OCI-LY7 (cell line): Measurements from ENCODE around the gene PIP5K1C. TPM values are rescaled to one million over a fixed set of nuclear protein-coding genes. Genes with fewer than 3 reads are reported as not detected.

ENCODE experiments used
- BruUV-seq: library from RNA; stranded (reverse); fragments of 400-500 nt; replicated peaks from 2 replicates; lab custom pipeline; 2021; lab: Mats Ljungman, UMichigan
- CTCF ChIA-PET: fragments of 300-600 bp; sonication (Branson Sonifier 250); formaldehyde crosslinking; loops from one replicate; lab custom pipeline; 2022; ENCODE audit warnings: antibody characterized with exemption; ENCODE audit not compliant: unreplicated experiment; lab: Charles Lee
- POLR2A ChIA-PET: fragments of 300-600 bp; sonication (Branson Sonifier 250); formaldehyde crosslinking; loops from one replicate; lab custom pipeline; 2022; ENCODE audit warnings: antibody characterized with exemption; lab: Charles Lee
- DNase-seq: peaks from one replicate; pipeline ENCODE4 v3.0.0-alpha.2; 2015; ENCODE audit warnings: low spot score
- H2AFZ ChIP-seq: fragments of 200-600 bp; sonication (generic), shearing (Covaris generic); 2 replicates; pipeline ENCODE4 v1.6.1; 2014; ENCODE audit warnings: mild to moderate bottlenecking, antibody characterized with exemption, low read length, moderate library complexity
- H3K27ac ChIP-seq: fragments of 200-600 bp; sonication (generic); 2 replicates; pipeline ENCODE4 v1.5.1; 2014; ENCODE audit warnings: mixed run types, low read depth, mild to moderate bottlenecking, moderate library complexity, low read length, inconsistent platforms; ENCODE audit not compliant: poor library complexity, severe bottlenecking
- H3K36me3 ChIP-seq: fragments of 200-600 bp; sonication (generic); 2 replicates; pipeline ENCODE4 v1.6.1; 2014; ENCODE audit warnings: mild to moderate bottlenecking, antibody characterized with exemption, low read length, moderate library complexity, mixed read lengths; ENCODE audit not compliant: insufficient read depth
- H3K4me1 ChIP-seq: fragments of 200-600 bp; sonication (generic); 2 replicates; pipeline ENCODE4 v1.5.1; 2014; ENCODE audit warnings: mild to moderate bottlenecking, low read length; ENCODE audit not compliant: insufficient read depth, poor library complexity, severe bottlenecking
- H3K4me2 ChIP-seq: fragments of 200-600 bp; sonication (generic); 2 replicates; pipeline ENCODE4 v1.6.1; 2014; ENCODE audit warnings: mild to moderate bottlenecking, low read length
- H3K4me3 ChIP-seq: fragments of 200-600 bp; sonication (generic); 2 replicates; pipeline ENCODE4 v1.5.1; 2014; ENCODE audit warnings: mild to moderate bottlenecking, low read depth, low read length; ENCODE audit not compliant: poor library complexity, severe bottlenecking
- H3K79me2 ChIP-seq: fragments of 200-600 bp; sonication (generic); 2 replicates; pipeline ENCODE4 v1.6.1; 2016; ENCODE audit warnings: low read depth, mild to moderate bottlenecking, low read length, moderate library complexity, mixed read lengths; ENCODE audit not compliant: insufficient read depth
- H3K9me2 ChIP-seq: fragments of 200-600 bp; sonication (generic); 2 replicates; pipeline ENCODE4 v1.6.1; 2016; ENCODE audit warnings: mild to moderate bottlenecking, low read length, mixed read lengths; ENCODE audit not compliant: insufficient read depth
- H3K9me3 ChIP-seq: fragments of 200-600 bp; sonication (generic); 2 replicates; pipeline ENCODE4 v1.6.1; 2014; ENCODE audit warnings: mild to moderate bottlenecking, mixed run types, low read length, mixed read lengths
- H4K20me1 ChIP-seq: fragments of 200-600 bp; sonication (generic); 2 replicates; pipeline ENCODE4 v1.6.1; 2014; ENCODE audit warnings: mild to moderate bottlenecking, antibody characterized with exemption, low read length, moderate library complexity, mixed read lengths; ENCODE audit not compliant: insufficient read depth
- CTCF ChIP-seq: fragments of 200-600 bp; sonication (generic); conservative IDR thresholded peaks from 2 replicates; pipeline ENCODE4 v1.5.1; 2014; ENCODE audit warnings: mild to moderate bottlenecking, antibody characterized with exemption, low read length, moderate library complexity, mixed read lengths
- EZH2phosphoT487 ChIP-seq: fragments of 200-600 bp; sonication (generic); IDR thresholded peaks from 2 replicates; pipeline ENCODE4 v1.6.1; 2018; ENCODE audit warnings: low read depth, borderline replicate concordance, mild to moderate bottlenecking, mixed run types, antibody characterized with exemption, low read length, moderate library complexity, mixed read lengths
- intact Hi-C: fragments of 100-400 bp; cut with micrococcal nuclease; formaldehyde crosslinking; loops from one replicate; pipeline ENCODE4 v1.10.0; 2022; ENCODE audit not compliant: unreplicated experiment
- total RNA-seq, 2 experiments: library from RNA; depleted of rRNA in 1 of 2; stranded (reverse); fragments of >200 nt in 1 of 2; shearing (Covaris generic) in 1 of 2; gene quantifications; 2 replicates each; pipeline ENCODE4 v1.2.3, GENCODE V29; 2014 to 2022

PIP5K1C gene
- total RNA-seq, 2 experiments from 2014 or later: 7.6 to 15.1 TPM

- H3K4me1 ChIP-seq: peaks cover 7% of the 10 kb centered on the region
- no peaks in the 10 kb centered on the region for H3K9me3 ChIP-seq
- H3K9me2 ChIP-seq: no peaks in the 10 kb centered on the region
- intact Hi-C loops: no loop called here
- no peak overlapping the region for H2AFZ ChIP-seq
- no peaks in the 10 kb centered on the region for H3K79me2 ChIP-seq
- no peak overlapping the region for H3K4me2 ChIP-seq
- no peak overlapping the region for H3K27ac ChIP-seq
- no peaks in the 10 kb centered on the region for H3K36me3 ChIP-seq
- no TSS peak for BruUV-seq
- POLR2A ChIA-PET: no interaction called here
- DNase-seq: no peak
- H4K20me1 ChIP-seq: no peaks in the 10 kb centered on the region
- TF ChIP-seq EZH2phosphoT487: no peak
- TF ChIP-seq CTCF: no peak
- CTCF ChIA-PET: no interaction called here
- no peak overlapping the region for H3K4me3 ChIP-seq
Observed at GRCh38 chr19:3694361-3695123, 5.7 kb downstream of the PIP5K1C start.

- H4K20me1 ChIP-seq: no peaks in the 10 kb centered on the region
- no peak for DNase-seq
- POLR2A ChIA-PET: no interaction called here
Observed at GRCh38 chr19:3693025-3693925, 7.0 kb downstream of the PIP5K1C start.

More at GRCh38 chr19:3693025-3693925, 7.0 kb downstream of the PIP5K1C start:
- Histone ChIP-seq H3K9me2 (no peaks in the 10 kb centered on the region), H3K36me3 (no peaks in the 10 kb centered on the region), H3K79me2 (no peaks in the 10 kb centered on the region), H3K4me1 (peaks cover 3% of the 10 kb centered on the region), H3K4me3 (no peak overlapping the region), H3K4me2 (no peak overlapping the region), H3K9me3 (no peaks in the 10 kb centered on the region), H2AFZ (no peak overlapping the region), H3K27ac (no peak overlapping the region)
- CTCF ChIA-PET: interaction anchor here (0.6 kb wide), 1 partner anchor 452 kb away, joined by 4 read pairs; no protein-coding TSS in a partner anchor
- TF ChIP-seq CTCF (no peak), EZH2phosphoT487 (no peak)
- intact Hi-C loops: no loop called here
- BruUV-seq: no TSS peak
